SU-DHL-6 (cell line): ENCODE results near the gene ECE2.

Experiments used
- H2AFZ ChIP-seq: fragments of 200-600 bp; sonication (generic); 2 replicates; pipeline ENCODE4 v1.6.1; 2014; ENCODE audit warnings: low read depth, mild to moderate bottlenecking, moderate library complexity, mixed read lengths, antibody characterized with exemption, low read length; ENCODE audit not compliant: severe bottlenecking
- H3F3A ChIP-seq: fragments of 200-600 bp; shearing (Covaris generic); 2 replicates; pipeline ENCODE4 v1.6.0; 2016; ENCODE audit warnings: antibody characterized with exemption, mild to moderate bottlenecking; ENCODE audit not compliant: insufficient read depth
- H3K27ac ChIP-seq: fragments of 200-600 bp; sonication (generic); 2 replicates; pipeline ENCODE4 v1.5.1; 2016; ENCODE audit warnings: low read depth, mild to moderate bottlenecking, low read length, moderate library complexity, mixed read lengths
- H3K27me3 ChIP-seq: fragments of 200-600 bp; sonication (generic), shearing (Covaris generic); 2 replicates; pipeline ENCODE4 v1.6.0; 2014; ENCODE audit warnings: mild to moderate bottlenecking, low read length
- H3K36me3 ChIP-seq: fragments of 200-600 bp; sonication (generic); 2 replicates; pipeline ENCODE4 v1.6.1; 2014; ENCODE audit warnings: mild to moderate bottlenecking, low read length, mixed read lengths
- H3K4me2 ChIP-seq: fragments of 300-600, 200-600 bp; shearing (Covaris generic), sonication (generic); 2 replicates; pipeline ENCODE4 v1.6.0; 2014; ENCODE audit warnings: low read length, low read depth, mild to moderate bottlenecking; ENCODE audit not compliant: poor library complexity, severe bottlenecking
- H3K4me3 ChIP-seq: fragments of 200-600 bp; sonication (generic); 2 replicates; pipeline ENCODE4 v1.5.1; 2014; ENCODE audit warnings: antibody characterized with exemption, low read length, mild to moderate bottlenecking, mixed read lengths; ENCODE audit not compliant: insufficient read depth, poor library complexity, severe bottlenecking
- H3K79me2 ChIP-seq: fragments of 200-600 bp; sonication (generic); 2 replicates; pipeline ENCODE4 v1.6.1; 2014; ENCODE audit warnings: mild to moderate bottlenecking, low read length, moderate library complexity; ENCODE audit not compliant: insufficient read depth
- H3K9ac ChIP-seq: fragments of 200-600 bp; sonication (generic); 2 replicates; pipeline ENCODE4 v1.7.0; 2014; ENCODE audit warnings: mild to moderate bottlenecking, low read length
- H3K9me2 ChIP-seq: fragments of 200-600 bp; sonication (generic); replicated peaks from 2 replicates; pipeline ENCODE4 v1.6.1; 2014; ENCODE audit warnings: low read length; ENCODE audit not compliant: insufficient read depth
- H3K9me3 ChIP-seq: fragments of 200-600 bp; sonication (generic); 2 replicates; pipeline ENCODE4 v1.6.1; 2014; ENCODE audit warnings: low read length, mixed read lengths; ENCODE audit not compliant: insufficient read depth
- H4K20me1 ChIP-seq: fragments of 200-600 bp; sonication (generic); 2 replicates; pipeline ENCODE4 v1.6.1; 2014; ENCODE audit warnings: low read depth, mild to moderate bottlenecking, antibody characterized with exemption, low read length, moderate library complexity, mixed read lengths
- EZH2phosphoT487 ChIP-seq: fragments of 200-600 bp; sonication (generic), shearing (Covaris generic); conservative IDR thresholded peaks from 2 replicates; pipeline ENCODE4 v1.6.1; 2018; ENCODE audit warnings: mild to moderate bottlenecking, antibody characterized with exemption, low read length, moderate library complexity, mixed read lengths
- TF ChIP-seq, protein P1 (sequence below): fragments of 200-600 bp; sonication (generic); IDR thresholded peaks from one replicate; pipeline ENCODE4 v1.5.1; 2017; ENCODE audit warnings: antibody characterized with exemption, mild to moderate bottlenecking, low read length, moderate library complexity; ENCODE audit not compliant: insufficient read depth, poor library complexity, severe bottlenecking

Gene ECE2

DNA sequence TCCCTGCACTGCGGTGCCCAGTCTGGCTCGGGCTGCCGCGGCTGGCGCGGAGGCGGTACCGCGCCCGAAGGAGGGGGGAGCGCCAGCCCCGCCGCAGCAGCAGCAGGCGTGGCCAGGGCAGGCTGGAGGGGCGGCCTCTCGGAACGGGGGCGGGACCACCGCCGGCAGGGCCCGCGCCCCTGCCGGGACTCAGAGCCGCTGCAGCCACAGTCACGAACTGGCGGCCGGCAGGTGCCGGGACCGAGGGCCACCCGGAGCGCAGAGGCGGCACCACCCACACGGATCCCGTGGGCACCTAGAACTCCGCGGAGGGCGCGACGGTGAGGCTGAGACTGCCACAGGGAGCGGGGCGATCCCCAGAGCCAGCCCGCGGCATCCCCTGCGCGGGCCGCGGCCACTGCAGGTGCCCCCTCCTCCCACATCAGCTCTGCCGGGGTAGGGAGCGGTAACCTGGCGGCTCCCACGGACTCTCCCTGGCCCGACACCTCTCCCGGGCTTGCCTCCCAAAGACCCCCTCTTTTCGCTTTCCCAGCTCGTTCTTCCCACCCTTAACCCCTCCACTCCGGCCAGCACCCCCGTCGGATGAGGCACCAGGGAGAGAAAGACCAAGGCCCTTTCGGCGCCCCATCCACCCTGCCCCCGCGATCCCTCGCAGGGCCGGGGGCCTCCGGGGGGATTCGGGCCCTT lies 46.3 kb upstream of the ECE2 start, which contains the start of gene VWA5B2:
Gene VWA5B2, plus strand, starts transcription at position 192 of the 687 bp plus-strand sequence. CDS start 944 bp downstream, outside the sequence.
- Histone ChIP-seq H4K20me1 (no peaks in the 10 kb centered on the region), H3K9me3 (no peaks in the 10 kb centered on the region), H3K4me3 (peak within 1 kb of the TSS; percentile 58), H3K4me2 (peak within 1 kb of the TSS; percentile 69), H3K36me3 (no peaks in the 10 kb centered on the region), H3F3A (no peaks in the 10 kb centered on the region), H2AFZ (peak within 1 kb of the TSS; percentile 90), H3K27me3 (no peaks in the 10 kb centered on the region), H3K9me2 (no peaks in the 10 kb centered on the region), H3K79me2 (no peaks in the 10 kb centered on the region), H3K27ac (no peak within 1 kb of the TSS), H3K9ac (peak within 1 kb of the TSS; percentile 47; the same call in 1 of the 2 replicates)
- TF ChIP-seq EZH2phosphoT487: no peak
- TF ChIP-seq, protein P1, sequence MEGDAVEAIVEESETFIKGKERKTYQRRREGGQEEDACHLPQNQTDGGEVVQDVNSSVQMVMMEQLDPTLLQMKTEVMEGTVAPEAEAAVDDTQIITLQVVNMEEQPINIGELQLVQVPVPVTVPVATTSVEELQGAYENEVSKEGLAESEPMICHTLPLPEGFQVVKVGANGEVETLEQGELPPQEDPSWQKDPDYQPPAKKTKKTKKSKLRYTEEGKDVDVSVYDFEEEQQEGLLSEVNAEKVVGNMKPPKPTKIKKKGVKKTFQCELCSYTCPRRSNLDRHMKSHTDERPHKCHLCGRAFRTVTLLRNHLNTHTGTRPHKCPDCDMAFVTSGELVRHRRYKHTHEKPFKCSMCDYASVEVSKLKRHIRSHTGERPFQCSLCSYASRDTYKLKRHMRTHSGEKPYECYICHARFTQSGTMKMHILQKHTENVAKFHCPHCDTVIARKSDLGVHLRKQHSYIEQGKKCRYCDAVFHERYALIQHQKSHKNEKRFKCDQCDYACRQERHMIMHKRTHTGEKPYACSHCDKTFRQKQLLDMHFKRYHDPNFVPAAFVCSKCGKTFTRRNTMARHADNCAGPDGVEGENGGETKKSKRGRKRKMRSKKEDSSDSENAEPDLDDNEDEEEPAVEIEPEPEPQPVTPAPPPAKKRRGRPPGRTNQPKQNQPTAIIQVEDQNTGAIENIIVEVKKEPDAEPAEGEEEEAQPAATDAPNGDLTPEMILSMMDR: no peak

DNA sequence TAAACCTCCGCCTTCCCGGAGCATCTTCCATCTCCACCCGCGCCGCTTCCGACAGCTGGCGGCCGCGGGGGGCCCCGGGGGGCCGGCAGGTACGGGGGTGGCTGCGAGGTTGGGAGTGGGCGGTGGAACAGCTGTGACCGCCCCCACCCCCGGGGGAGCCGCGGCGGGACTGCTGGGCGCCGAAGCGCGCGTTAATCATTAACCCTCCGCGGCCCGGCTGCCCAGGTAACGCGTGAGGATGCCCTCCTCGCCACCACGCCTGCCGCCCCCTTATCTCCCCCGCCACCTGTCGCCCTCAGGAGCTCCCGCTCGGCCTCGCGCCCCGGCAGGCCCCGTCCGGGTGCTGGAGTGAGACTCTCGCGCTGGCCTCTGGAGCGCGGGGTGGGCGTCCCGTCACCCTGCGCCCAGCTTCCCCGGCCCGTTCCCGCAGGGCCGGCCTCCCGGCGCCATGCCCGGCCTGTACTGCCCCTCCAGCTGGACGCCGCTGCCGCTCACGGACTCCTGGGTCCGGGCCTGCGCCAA lies 45.7 kb upstream of the ECE2 start:
- Histone ChIP-seq H3K27me3 (no peaks in the 10 kb centered on the region), H3K9me2 (no peaks in the 10 kb centered on the region), H3K9ac (peak overlapping the region; percentile 47; the same call in 1 of the 2 replicates), H3K27ac (no peak overlapping the region), H3K4me3 (peak overlapping the region; percentile 58), H3F3A (no peaks in the 10 kb centered on the region), H3K79me2 (no peaks in the 10 kb centered on the region), H3K9me3 (no peaks in the 10 kb centered on the region), H4K20me1 (no peaks in the 10 kb centered on the region), H2AFZ (peak overlapping the region; percentile 90), H3K4me2 (peak overlapping the region; percentile 69), H3K36me3 (no peaks in the 10 kb centered on the region)
- no peak for TF ChIP-seq EZH2phosphoT487
- TF ChIP-seq, protein P1: no peak

DNA sequence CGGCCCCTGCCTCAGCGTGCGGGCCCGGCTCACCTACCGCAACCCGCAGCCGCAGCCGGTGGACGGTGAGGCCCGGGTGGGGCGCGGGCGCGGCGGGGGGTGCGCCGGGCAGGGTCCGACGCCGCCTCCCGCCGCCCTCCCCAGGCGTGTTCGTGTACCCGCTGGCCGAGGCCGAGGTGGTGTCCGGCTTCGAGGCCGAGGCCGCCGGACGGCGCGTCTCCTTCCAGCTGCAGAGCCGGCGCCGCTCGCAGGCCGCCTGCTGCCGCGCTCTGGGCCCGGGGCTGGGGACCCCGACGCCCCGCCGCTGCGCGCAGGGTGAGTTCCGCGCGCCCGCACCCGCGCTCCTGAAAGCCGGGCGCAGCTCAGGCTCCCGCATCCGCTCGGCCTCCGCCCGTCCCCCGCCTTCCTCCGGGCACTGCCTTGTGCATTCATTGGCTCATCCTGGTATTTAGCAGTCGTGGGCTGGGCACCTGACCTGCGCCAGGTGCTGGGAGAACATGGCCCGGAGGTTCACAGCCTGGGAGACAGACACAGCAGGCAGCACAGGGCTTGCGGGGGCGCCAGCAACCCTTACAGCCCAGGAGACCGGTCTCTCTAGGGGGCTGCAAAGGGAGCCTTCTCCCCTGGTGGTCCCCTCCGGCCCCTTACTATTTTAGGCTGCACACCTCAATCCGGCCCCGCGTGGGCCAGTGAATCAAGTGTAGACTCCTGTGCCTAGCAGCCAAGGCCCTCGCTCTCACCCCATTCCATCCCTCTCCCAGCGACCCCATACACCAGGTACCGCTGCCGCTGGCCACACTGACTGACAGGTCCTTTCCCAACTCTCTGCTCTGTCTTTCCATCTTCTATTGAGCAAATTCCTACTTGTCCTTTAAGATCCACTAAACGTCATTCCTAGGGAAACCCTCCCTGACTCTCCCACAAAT lies 45.0 kb upstream of the ECE2 start:
- no peak overlapping the region for H3K4me3 ChIP-seq
- no peaks in the 10 kb centered on the region for H3K36me3 ChIP-seq
- no peak for TF ChIP-seq EZH2phosphoT487
- TF ChIP-seq, protein P1: no peak
- H3K27ac ChIP-seq: no peak overlapping the region
- H3K27me3 ChIP-seq: no peaks in the 10 kb centered on the region
- no peak overlapping the region for H2AFZ ChIP-seq
- H3F3A ChIP-seq: no peaks in the 10 kb centered on the region
- H3K79me2 ChIP-seq: no peaks in the 10 kb centered on the region
- no peak overlapping the region for H3K4me2 ChIP-seq
- no peaks in the 10 kb centered on the region for H3K9me3 ChIP-seq
- H4K20me1 ChIP-seq: no peaks in the 10 kb centered on the region
- no peak overlapping the region for H3K9ac ChIP-seq
- H3K9me2 ChIP-seq: no peaks in the 10 kb centered on the region
